ENCODE results near the gene PAWR.

DNA sequence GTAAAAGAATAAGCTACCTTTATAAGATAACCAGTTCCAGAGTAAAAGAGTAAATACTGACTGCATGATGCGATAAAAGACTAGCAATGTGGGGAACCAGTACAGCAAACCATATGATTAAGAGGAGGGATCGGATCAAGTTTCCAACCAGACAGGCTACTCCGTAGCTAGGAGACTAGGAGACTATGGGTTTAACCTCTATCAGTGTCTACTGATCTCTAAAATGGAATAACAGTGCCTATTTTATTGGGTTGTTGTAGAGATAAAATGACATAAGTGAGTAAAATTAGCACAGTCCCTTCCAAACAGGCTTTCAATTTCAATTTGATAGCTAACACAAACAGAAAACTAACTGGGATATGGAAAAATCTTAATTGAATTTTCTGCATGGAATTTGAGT, 76.0 kb downstream of the PAWR start:
- TF ChIP-seq, protein P1, sequence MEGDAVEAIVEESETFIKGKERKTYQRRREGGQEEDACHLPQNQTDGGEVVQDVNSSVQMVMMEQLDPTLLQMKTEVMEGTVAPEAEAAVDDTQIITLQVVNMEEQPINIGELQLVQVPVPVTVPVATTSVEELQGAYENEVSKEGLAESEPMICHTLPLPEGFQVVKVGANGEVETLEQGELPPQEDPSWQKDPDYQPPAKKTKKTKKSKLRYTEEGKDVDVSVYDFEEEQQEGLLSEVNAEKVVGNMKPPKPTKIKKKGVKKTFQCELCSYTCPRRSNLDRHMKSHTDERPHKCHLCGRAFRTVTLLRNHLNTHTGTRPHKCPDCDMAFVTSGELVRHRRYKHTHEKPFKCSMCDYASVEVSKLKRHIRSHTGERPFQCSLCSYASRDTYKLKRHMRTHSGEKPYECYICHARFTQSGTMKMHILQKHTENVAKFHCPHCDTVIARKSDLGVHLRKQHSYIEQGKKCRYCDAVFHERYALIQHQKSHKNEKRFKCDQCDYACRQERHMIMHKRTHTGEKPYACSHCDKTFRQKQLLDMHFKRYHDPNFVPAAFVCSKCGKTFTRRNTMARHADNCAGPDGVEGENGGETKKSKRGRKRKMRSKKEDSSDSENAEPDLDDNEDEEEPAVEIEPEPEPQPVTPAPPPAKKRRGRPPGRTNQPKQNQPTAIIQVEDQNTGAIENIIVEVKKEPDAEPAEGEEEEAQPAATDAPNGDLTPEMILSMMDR (IDR thresholded peaks at IDR 0.05; ENCODE audit: insufficient read depth, low read depth, low read length) = no peak
- no peak for TF ChIP-seq EZH2 (IDR thresholded peaks at IDR 0.05; ENCODE audit: insufficient read depth, low read length)
